H1 (cell line): ENCODE results near the gene SLC7A10. TPM values are rescaled to one million over a fixed set of nuclear protein-coding genes. Genes with fewer than 3 reads are reported as not detected.

Source experiments
- polyA plus RNA-seq, 7 experiments: library from polyadenylated mRNA; depleted of rRNA in 3 of 7; stranded (reverse) in 5 of 7; unstranded in 2 of 7; fragments of >200 nt in 5 of 7; fragments of 200-250 nt in 2 of 7; gene quantifications; 1 replicate in 5 of 7; 2 replicates in 1 of 7; 4 replicates in 1 of 7; pipeline versions ENCODE4 v1.2.1 to v1.2.3, GENCODE V29; 2011 to 2013; ENCODE audit warnings: missing spikeins in 2 of 7, mixed read lengths in 2 of 7
- total RNA-seq: library from RNA; stranded (reverse); fragmentation: NEBNext Ultra II Directional; extraction: Animal tissue kit (Norgen Biotek cat#: 25700); gene quantifications from 2 replicates; pipeline ENCODE4 v1.2.1, GENCODE V29; 2021
- TF ChIP-seq, protein P1 (sequence below): fragments of 300-600 bp; sonication (generic); IDR thresholded peaks from 2 replicates; pipeline ENCODE4 v1.7.1; 2012; ENCODE audit warnings: low read length, moderate library complexity, mild to moderate bottlenecking, inconsistent platforms; ENCODE audit not compliant: insufficient replicate concordance
- TF ChIP-seq, protein P2 (sequence below): IDR thresholded peaks from 2 replicates; pipeline ENCODE4 v1.6.1; 2012; ENCODE audit warnings: inconsistent platforms

Gene SLC7A10
- total and polyA plus RNA-seq, 2 of the 8 experiments (the other 6 are each of a cell fraction or from before 2014, with no cell fraction given), result 3.7 to 7.1 TPM

DNA sequence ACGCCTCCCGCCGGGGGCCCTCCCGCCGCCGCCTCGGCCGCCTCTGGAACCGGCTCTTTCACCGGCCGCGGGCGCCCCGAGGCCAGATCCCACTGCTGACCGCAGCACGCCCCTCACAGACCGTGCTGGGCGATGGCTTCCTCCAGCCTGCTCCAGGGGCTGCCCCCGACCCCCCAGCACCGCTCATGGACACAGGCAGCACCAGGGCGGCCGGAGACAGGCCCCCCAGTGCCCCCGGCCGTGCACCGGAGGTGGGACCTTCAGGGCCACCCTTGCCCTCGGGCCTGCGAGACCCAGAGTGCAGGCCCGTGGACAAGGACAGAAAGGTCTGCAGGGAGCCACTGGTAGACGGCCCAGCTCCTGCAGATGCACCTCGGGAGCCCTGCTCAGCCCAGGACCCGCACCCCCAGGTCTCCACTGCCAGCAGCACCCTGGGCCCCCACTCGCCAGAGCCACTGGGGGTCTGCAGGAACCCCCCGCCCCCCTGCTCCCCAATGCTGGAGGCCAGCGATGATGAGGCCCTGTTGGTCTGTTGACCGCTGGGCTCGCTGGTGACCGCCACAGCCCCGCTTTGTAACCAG is 18.5 kb downstream of the SLC7A10 start (continued):
- TF ChIP-seq, protein P1, sequence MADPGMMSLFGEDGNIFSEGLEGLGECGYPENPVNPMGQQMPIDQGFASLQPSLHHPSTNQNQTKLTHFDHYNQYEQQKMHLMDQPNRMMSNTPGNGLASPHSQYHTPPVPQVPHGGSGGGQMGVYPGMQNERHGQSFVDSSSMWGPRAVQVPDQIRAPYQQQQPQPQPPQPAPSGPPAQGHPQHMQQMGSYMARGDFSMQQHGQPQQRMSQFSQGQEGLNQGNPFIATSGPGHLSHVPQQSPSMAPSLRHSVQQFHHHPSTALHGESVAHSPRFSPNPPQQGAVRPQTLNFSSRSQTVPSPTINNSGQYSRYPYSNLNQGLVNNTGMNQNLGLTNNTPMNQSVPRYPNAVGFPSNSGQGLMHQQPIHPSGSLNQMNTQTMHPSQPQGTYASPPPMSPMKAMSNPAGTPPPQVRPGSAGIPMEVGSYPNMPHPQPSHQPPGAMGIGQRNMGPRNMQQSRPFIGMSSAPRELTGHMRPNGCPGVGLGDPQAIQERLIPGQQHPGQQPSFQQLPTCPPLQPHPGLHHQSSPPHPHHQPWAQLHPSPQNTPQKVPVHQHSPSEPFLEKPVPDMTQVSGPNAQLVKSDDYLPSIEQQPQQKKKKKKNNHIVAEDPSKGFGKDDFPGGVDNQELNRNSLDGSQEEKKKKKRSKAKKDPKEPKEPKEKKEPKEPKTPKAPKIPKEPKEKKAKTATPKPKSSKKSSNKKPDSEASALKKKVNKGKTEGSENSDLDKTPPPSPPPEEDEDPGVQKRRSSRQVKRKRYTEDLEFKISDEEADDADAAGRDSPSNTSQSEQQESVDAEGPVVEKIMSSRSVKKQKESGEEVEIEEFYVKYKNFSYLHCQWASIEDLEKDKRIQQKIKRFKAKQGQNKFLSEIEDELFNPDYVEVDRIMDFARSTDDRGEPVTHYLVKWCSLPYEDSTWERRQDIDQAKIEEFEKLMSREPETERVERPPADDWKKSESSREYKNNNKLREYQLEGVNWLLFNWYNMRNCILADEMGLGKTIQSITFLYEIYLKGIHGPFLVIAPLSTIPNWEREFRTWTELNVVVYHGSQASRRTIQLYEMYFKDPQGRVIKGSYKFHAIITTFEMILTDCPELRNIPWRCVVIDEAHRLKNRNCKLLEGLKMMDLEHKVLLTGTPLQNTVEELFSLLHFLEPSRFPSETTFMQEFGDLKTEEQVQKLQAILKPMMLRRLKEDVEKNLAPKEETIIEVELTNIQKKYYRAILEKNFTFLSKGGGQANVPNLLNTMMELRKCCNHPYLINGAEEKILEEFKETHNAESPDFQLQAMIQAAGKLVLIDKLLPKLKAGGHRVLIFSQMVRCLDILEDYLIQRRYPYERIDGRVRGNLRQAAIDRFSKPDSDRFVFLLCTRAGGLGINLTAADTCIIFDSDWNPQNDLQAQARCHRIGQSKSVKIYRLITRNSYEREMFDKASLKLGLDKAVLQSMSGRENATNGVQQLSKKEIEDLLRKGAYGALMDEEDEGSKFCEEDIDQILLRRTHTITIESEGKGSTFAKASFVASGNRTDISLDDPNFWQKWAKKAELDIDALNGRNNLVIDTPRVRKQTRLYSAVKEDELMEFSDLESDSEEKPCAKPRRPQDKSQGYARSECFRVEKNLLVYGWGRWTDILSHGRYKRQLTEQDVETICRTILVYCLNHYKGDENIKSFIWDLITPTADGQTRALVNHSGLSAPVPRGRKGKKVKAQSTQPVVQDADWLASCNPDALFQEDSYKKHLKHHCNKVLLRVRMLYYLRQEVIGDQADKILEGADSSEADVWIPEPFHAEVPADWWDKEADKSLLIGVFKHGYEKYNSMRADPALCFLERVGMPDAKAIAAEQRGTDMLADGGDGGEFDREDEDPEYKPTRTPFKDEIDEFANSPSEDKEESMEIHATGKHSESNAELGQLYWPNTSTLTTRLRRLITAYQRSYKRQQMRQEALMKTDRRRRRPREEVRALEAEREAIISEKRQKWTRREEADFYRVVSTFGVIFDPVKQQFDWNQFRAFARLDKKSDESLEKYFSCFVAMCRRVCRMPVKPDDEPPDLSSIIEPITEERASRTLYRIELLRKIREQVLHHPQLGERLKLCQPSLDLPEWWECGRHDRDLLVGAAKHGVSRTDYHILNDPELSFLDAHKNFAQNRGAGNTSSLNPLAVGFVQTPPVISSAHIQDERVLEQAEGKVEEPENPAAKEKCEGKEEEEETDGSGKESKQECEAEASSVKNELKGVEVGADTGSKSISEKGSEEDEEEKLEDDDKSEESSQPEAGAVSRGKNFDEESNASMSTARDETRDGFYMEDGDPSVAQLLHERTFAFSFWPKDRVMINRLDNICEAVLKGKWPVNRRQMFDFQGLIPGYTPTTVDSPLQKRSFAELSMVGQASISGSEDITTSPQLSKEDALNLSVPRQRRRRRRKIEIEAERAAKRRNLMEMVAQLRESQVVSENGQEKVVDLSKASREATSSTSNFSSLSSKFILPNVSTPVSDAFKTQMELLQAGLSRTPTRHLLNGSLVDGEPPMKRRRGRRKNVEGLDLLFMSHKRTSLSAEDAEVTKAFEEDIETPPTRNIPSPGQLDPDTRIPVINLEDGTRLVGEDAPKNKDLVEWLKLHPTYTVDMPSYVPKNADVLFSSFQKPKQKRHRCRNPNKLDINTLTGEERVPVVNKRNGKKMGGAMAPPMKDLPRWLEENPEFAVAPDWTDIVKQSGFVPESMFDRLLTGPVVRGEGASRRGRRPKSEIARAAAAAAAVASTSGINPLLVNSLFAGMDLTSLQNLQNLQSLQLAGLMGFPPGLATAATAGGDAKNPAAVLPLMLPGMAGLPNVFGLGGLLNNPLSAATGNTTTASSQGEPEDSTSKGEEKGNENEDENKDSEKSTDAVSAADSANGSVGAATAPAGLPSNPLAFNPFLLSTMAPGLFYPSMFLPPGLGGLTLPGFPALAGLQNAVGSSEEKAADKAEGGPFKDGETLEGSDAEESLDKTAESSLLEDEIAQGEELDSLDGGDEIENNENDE, result no peak
- TF ChIP-seq, protein P2, sequence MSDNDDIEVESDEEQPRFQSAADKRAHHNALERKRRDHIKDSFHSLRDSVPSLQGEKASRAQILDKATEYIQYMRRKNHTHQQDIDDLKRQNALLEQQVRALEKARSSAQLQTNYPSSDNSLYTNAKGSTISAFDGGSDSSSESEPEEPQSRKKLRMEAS, result no peak
- TF ChIP-seq, all 59 proteins: peak for 0
